Epithelial cell of umbilical artery (primary cell): ENCODE results near the gene ANKRD42. TPM values are rescaled to one million over a fixed set of nuclear protein-coding genes. Genes with fewer than 3 reads are reported as not detected.

ENCODE experiments used
- total RNA-seq: library from RNA; depleted of rRNA; stranded (reverse); fragments of >200 nt; gene quantifications from 2 replicates; pipeline ENCODE4 v1.2.3, GENCODE V29; 2014

Gene ANKRD42
- 4.2 and 8.8 TPM in 2 replicates for total RNA-seq

DNA sequence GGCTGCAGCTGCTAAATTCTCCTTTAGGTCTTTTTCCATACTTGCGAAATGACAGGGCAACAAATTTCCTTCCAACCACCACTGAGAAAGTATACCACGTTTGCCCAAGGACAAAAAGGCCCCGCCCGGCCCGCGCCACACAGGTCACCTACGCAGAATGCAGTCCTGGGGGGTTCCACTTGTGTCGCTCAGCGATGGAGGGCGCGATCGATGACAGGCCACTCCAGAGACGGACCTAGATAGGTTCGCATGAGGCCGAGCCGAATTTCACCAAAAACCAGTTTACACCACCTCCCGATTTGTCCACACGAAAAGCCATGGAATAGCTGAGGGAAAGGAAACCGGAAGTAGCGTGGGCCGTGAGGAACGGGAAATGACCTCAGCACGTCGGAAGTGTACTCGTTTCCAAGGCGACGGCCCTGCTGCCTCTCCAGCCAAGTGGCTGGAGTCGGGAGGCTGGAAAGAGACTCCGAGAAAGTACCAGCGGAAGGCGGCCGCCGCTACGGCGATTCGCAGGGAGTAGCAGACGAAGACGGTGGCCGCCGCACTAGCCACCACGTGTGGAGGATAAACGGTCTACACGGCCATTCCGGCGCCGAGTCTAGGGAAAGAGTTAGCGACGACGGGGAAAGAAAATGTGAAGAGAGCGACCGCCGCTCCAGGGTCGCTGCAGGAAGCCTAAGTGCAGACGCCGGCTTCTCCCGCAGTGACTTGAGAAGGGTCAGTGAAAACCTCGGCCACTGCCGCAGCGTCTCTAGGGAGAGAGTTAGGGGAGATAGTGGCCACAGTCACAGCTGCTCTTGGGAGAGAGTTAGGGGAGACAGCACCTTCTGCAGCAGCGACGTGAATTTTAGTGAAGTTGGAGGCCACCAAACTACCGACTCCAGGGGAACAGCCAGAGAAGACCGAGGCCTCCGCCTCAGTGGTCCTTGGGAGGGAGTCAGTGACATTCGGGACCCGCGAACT lies at the start of gene ANKRD42:
Gene ANKRD42 (plus strand): TSS at position 398 of the 966 bp plus-strand sequence. CDS start 959 bp downstream, outside the sequence.

DNA sequence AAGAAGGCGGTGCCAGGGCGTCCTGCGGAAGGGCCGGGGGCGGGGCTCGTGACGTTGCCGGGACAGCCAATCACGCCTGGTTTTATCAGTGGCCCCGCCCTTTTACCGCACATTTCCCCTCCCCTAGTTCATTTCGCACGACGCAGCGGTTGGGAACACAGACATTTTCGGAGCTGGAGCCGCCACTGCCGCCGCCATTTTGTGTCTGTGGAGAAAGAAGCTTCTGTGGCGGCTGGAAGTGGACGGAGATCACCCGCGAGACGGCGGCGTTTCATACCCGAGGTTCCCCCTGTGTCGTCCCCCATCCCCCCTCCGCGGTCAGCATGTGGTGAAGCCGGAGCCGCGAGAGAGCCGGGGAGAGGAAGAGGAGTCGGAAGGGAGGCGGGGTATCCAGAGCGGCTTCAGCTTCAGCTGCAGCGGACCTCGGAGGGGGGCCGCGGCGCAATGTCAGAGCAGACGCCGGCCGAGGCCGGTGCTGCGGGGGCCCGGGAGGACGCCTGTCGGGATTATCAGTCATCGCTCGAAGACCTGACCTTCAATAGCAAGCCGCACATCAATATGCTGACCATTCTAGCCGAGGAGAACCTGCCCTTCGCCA lies 36.4 kb upstream of the ANKRD42 start, which contains the start of gene PCF11:
Gene PCF11 (plus strand): TSS at position 136 of the 598 bp plus-strand sequence. CDS start 309 bp downstream, at position 445.

DNA sequence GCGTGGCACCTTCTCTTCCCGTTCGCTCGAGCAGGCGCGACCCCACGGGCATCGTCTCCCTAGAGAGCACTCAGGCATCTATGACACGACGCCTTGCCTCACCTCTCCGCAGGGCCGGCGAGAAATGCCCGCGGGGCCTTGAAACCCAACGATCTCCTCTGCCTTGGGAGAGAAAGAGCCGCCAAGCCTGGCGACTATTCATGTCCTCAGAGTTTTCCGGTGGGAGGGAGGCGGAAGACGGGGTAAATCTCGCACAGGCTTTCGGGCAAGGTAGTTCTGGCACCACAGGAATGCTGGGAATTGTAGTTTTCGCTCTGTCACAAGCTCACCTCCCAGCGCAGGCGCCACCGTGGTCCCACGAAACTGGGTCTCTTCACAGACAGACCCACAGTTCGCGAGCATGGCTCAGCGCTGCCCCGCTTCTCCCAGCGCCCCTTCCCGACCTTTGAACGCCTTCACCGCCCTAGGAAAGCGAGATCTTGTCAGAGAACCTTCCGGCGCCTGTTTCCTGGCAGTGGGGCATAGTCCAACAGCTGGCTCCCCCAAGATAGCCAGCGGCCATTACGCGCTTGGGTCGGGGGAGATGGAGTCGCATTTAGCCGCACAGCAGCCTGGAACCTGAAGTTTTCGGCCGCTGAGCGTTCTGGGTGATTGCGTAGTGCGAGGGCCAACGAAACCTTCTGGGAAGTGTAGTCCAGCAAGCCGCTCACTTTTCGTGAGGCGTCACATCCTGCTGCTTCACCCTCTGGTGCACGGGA lies 92.4 kb downstream of the ANKRD42 start, which contains the start of gene CCDC90B:
Gene CCDC90B (minus strand): TSS at position 597 of the 758 bp plus-strand sequence. CDS start 395 bp downstream, at position 202.

Other genes starting within 250 kb of the ANKRD42 start
- 4.5 and 14.6 TPM in 2 replicates for gene RAB30, start 121.8 kb upstream of the ANKRD42 start, total RNA-seq
- 26.3 and 45.9 TPM in 2 replicates for gene PCF11, start 36.6 kb upstream of the ANKRD42 start, total RNA-seq
- 69.2 and 76.0 TPM in 2 replicates for gene CCDC90B, start 92.7 kb downstream of the ANKRD42 start, total RNA-seq